Mesothelial cell of epicardium (in vitro differentiated cells): Measurements from ENCODE around the gene LIMS2. TPM values are rescaled to one million over a fixed set of nuclear protein-coding genes. Genes with fewer than 3 reads are reported as not detected.

ENCODE experiments used
- DNase-seq, 2 experiments: peaks; one replicate each; pipeline ENCODE4 v3.0.0; 2021; ENCODE audit warnings: low spot score in 2 of 2; ENCODE audit not compliant: unreplicated experiment in 2 of 2
- H3K27ac Mint-ChIP-seq: 2 replicates; pipeline ENCODE4 v1.8.0; 2021; ENCODE audit warnings: mixed read lengths
- H3K27me3 Mint-ChIP-seq: 2 replicates; pipeline ENCODE4 v1.8.0; 2021; ENCODE audit warnings: low read depth, mixed read lengths
- H3K36me3 Mint-ChIP-seq: 2 replicates; pipeline ENCODE4 v1.8.0; 2021; ENCODE audit warnings: mixed read lengths
- H3K4me1 Mint-ChIP-seq: 2 replicates; pipeline ENCODE4 v1.8.0; 2021; ENCODE audit warnings: mixed read lengths
- H3K4me3 Mint-ChIP-seq: 2 replicates; pipeline ENCODE4 v1.8.0; 2021; ENCODE audit warnings: mild to moderate bottlenecking, moderate library complexity, mixed read lengths
- H3K9me3 Mint-ChIP-seq: 2 replicates; pipeline ENCODE4 v1.8.0; 2021; ENCODE audit warnings: mixed read lengths
- CTCF ChIP-seq: fragments of 200-600 bp; sonication (generic); IDR thresholded peaks from one replicate; pipeline ENCODE4 v1.5.0; 2021; ENCODE audit warnings: antibody characterized with exemption; ENCODE audit not compliant: unreplicated experiment
- total RNA-seq: library from RNA; stranded (reverse); gene quantifications from 3 replicates; pipeline ENCODE4 v1.2.1, GENCODE V29; 2021

LIMS2 gene
- total RNA-seq, 1 donor from 2014 or later = 11.9 TPM

GRCh38 chr2:127634066-127634617 lies 41.2 kb downstream of the LIMS2 start:
- DNase-seq = no peak
- no peaks in the 10 kb centered on the region for H3K9me3 Mint-ChIP-seq
- H3K27ac Mint-ChIP-seq = no peak overlapping the region
- no peak overlapping the region for H3K4me3 Mint-ChIP-seq
- no peaks in the 10 kb centered on the region for H3K27me3 Mint-ChIP-seq
- peaks cover 7% of the 10 kb centered on the region for H3K4me1 Mint-ChIP-seq
- H3K36me3 Mint-ChIP-seq = no peaks in the 10 kb centered on the region
- TF ChIP-seq CTCF = no peak

DNA sequence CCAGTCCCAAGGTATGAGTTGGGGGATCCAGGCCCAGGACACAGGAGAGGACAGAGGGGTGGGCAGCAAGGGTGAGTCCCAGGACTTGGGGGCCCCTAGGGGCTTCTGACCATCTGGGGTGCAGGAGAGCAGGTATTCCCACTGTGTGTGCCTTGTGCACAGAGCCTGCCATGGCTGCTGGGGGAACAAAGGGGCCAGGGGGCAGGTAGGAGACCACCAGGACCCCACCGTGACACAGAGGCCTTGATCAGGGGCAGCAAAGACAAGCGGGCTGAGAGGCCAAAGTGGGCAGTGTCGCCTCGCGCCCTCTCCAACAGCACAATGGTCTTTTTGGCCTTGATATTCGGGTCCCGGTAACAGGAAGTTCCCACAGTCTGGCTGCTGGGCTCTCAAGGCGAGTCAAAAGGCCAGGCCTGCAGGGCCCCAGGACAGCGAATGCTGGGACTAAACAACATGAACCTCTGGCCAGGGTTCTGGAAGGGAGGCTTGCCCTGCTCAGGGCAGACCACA lies 41.7 kb downstream of the LIMS2 start:
- H3K36me3 Mint-ChIP-seq = no peaks in the 10 kb centered on the region
- no peak for DNase-seq
- no peaks in the 10 kb centered on the region for H3K27me3 Mint-ChIP-seq
- peaks cover 7% of the 10 kb centered on the region for H3K4me1 Mint-ChIP-seq
- no peak for TF ChIP-seq CTCF
- H3K4me3 Mint-ChIP-seq = no peak overlapping the region
- H3K27ac Mint-ChIP-seq = no peak overlapping the region
- H3K9me3 Mint-ChIP-seq = no peaks in the 10 kb centered on the region

DNA sequence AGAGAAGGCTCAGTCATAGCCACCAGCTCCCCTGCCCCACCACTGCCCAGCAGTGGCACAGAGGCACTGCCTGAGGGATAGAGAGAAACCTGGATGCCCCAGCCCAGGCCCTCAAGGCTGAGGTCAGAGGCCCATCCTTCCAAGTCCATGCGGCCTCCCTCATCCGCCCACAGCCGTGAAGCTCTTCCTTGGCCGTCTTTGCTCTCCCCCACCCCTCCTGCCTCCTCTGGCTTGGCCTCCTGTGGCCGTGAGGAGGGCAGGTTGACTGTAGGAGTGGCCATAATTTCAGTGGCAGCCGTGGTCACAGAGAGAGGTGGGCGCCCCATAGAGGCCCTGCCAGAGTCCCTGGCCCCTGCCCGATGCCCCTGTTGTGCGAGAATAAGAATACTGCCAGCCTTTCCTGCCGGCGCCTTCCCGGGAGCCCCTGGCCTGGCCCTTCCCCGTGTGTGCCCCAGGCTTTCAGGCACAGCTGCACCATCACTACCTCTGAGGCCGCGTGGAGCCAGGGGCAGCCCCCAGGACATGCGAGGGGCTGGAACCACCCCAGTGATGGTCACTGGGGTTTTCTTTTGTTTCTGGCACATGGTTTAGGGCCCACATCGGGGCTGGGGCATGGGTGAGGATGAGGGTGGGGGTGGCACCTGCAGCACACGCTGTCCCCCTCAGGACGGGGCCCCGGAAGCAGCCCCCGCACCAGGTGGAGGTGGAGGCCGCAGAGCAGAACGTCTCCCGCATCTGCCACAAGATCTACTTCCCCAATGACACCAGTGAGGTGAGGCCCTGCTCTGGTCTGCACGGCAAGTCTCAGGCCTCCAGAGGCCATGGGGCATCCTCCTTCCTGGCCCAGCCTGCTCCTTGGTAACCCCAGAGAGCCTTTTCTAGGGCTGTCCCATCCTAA lies 42.5 kb downstream of the LIMS2 start:
- no peak overlapping the region for H3K4me3 Mint-ChIP-seq
- H3K36me3 Mint-ChIP-seq = no peaks in the 10 kb centered on the region
- no peak overlapping the region for H3K27ac Mint-ChIP-seq
- H3K4me1 Mint-ChIP-seq = peaks cover 3% of the 10 kb centered on the region
- no peak for DNase-seq
- no peaks in the 10 kb centered on the region for H3K9me3 Mint-ChIP-seq
- H3K27me3 Mint-ChIP-seq = no peaks in the 10 kb centered on the region
- no peak for TF ChIP-seq CTCF

DNA sequence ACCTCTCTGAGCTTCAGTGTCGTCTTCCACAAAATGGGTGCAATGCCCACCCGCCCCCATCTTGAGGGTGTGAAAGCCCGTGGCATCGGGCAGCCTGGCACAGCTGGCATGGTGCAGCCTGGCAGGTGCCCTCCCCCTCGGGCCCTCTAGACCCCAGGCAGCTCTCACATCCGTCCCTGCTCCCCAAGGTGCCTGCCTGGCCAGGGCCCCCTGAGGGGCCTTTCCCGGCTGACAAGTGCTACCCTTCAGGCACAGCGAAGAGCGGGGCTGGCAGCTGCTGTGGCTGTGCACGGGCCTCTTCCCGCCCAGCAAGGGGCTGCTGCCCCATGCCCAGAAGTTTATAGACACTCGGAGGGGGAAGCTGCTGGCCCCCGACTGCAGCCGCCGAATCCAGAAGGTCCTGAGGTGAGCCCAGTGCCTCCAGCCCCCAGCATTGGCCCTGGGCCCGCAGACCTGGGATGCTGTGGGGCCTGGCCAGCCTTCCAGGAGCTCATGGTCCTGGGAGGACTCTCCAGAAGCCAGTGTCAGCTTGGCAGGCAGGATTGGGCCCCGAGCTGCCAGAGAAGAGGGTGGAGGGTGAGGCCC lies 43.2 kb downstream of the LIMS2 start:
- Mint-ChIP-seq H3K27me3 (peaks cover under 1% of the 10 kb centered on the region), H3K9me3 (no peaks in the 10 kb centered on the region), H3K4me1 (no peaks in the 10 kb centered on the region), H3K4me3 (no peak overlapping the region), H3K36me3 (no peaks in the 10 kb centered on the region), H3K27ac (no peak overlapping the region)
- TF ChIP-seq CTCF = no peak
- no peak for DNase-seq

DNA sequence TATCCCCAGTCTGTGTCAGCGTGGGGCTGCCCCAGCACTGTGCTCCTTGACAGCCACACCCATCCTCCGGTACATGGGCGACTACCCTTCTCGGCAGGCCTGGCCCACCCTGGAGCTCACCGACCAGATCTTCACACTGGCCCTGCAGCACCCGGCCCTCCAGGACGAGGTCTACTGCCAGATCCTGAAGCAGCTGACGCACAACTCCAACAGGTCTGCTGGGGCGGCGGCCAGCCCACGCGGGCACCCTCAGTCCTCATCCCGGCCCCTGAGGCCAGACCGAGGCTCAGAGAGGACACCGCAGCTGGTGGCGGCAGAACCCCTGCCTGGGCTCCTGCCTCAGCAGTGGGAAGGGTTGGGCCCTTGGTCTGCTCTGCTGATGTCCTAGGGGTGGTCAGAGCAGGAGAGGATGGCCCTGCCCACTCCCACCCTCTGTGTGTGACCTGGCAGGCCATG lies 43.8 kb downstream of the LIMS2 start:
- H3K9me3 Mint-ChIP-seq = no peaks in the 10 kb centered on the region
- TF ChIP-seq CTCF = no peak
- no peaks in the 10 kb centered on the region for H3K36me3 Mint-ChIP-seq
- no peak overlapping the region for H3K4me3 Mint-ChIP-seq
- H3K27ac Mint-ChIP-seq = no peak overlapping the region
- peaks cover 3% of the 10 kb centered on the region for H3K27me3 Mint-ChIP-seq
- no peak for DNase-seq
- no peaks in the 10 kb centered on the region for H3K4me1 Mint-ChIP-seq
